K562 (cell line): ENCODE results near the gene SMIM35. TPM values are rescaled to one million over a fixed set of nuclear protein-coding genes. Genes with fewer than 3 reads are reported as not detected.

Experiments used
- BACH1 ChIP-seq: fragments of 200-800 bp; sonication (Bioruptor generic); IDR thresholded peaks from 2 replicates; pipeline ENCODE4 v1.6.1; 2016; ENCODE audit warnings: missing genetic modification characterization, missing compliant biosample characterization
- DDX20 ChIP-seq: fragments of 450-650 bp; IDR thresholded peaks from 2 replicates; pipeline ENCODE4 v1.6.1; 2016; ENCODE audit warnings: missing genetic modification characterization, low read depth, mild to moderate bottlenecking, missing compliant biosample characterization, moderate library complexity
- HLTF ChIP-seq: fragments of 450-650 bp; IDR thresholded peaks from 2 replicates; pipeline ENCODE4 v1.6.1; 2016
- HMG20B ChIP-seq: fragments of 250-450 bp; sonication (Bioruptor Pico); IDR thresholded peaks from 2 replicates; pipeline ENCODE4 v1.5.0; 2021; ENCODE audit warnings: mild to moderate bottlenecking
- MEIS2 ChIP-seq: fragments of 450-650 bp; IDR thresholded peaks from 2 replicates; pipeline ENCODE4 v1.6.1; 2014; ENCODE audit warnings: mild to moderate bottlenecking; ENCODE audit not compliant: partially characterized antibody
- MTF1 ChIP-seq: fragments of 250-450 bp; sonication (Bioruptor Pico); IDR thresholded peaks from 2 replicates; pipeline ENCODE4 v1.9.0; 2021; ENCODE audit warnings: moderate library complexity, mild to moderate bottlenecking, inconsistent platforms, borderline replicate concordance
- NCOA4 ChIP-seq: fragments of 450-650 bp; IDR thresholded peaks from 2 replicates; pipeline ENCODE4 v1.6.1; 2018; ENCODE audit warnings: mild to moderate bottlenecking; ENCODE audit not compliant: partially characterized antibody
- PHF21A ChIP-seq: fragments of 450-650 bp; IDR thresholded peaks from 2 replicates; pipeline ENCODE4 v1.6.1; 2017; ENCODE audit warnings: low read depth, borderline replicate concordance
- RBM14 ChIP-seq: fragments of 200-400 bp; formaldehyde crosslinking; IDR thresholded peaks from 2 replicates; pipeline ENCODE4 v1.6.1; 2018; ENCODE audit warnings: low read depth, mild to moderate bottlenecking, low read length, moderate library complexity, borderline replicate concordance; ENCODE audit not compliant: insufficient read depth
- RFX1 ChIP-seq: fragments of 450-650 bp; IDR thresholded peaks from 2 replicates; pipeline ENCODE4 v1.6.1; 2016; ENCODE audit warnings: mild to moderate bottlenecking, moderate library complexity
- RFX7 ChIP-seq: fragments of 250-450 bp; sonication (Bioruptor Pico); IDR thresholded peaks from 2 replicates; pipeline ENCODE4 v1.5.1; 2021; ENCODE audit warnings: mild to moderate bottlenecking
- SMAD4 ChIP-seq: fragments of 250-450 bp; sonication (Bioruptor Pico); conservative IDR thresholded peaks from 2 replicates; pipeline ENCODE4 v1.8.0; 2021; ENCODE audit warnings: inconsistent platforms, mild to moderate bottlenecking, moderate library complexity
- ZNF121 ChIP-seq: sonication (generic); formaldehyde crosslinking; conservative IDR thresholded peaks from 2 replicates; pipeline ENCODE4 v1.8.0; 2022; ENCODE audit warnings: missing genetic modification reagents
- polyA plus RNA-seq, 8 experiments: library from polyadenylated mRNA; depleted of rRNA in 4 of 8; stranded (reverse) in 5 of 8; unstranded in 3 of 8; fragments of >200 nt; fragmentation: Nextera tagmentation in 2 of 8; fragmentation: Illumina TruSeq in 1 of 8; extraction: Ambion mirVana in 2 of 8; extraction: Trizol in 1 of 8; gene quantifications; 2 replicates each; pipeline versions ENCODE4 v1.2.1 to v1.2.3, GENCODE V29; 2011 to 2014; ENCODE audit warnings: inconsistent platforms in 1 of 8, missing spikeins in 1 of 8
- total RNA-seq, 7 experiments: library from RNA; depleted of rRNA in 6 of 7; stranded (reverse); fragments of >200 nt in 6 of 7; fragmentation: Illumina TruSeq in 2 of 7; extraction: Trizol in 2 of 7; gene quantifications; 2 replicates each; pipeline versions ENCODE4 v1.2.1 to v1.2.3, GENCODE V29; 2011 to 2021; ENCODE audit warnings: low replicate concordance in 1 of 7
- TF ChIP-seq, protein P1 (sequence below): fragments of 250-450 bp; sonication (Bioruptor Pico); IDR thresholded peaks from 2 replicates; pipeline ENCODE4 v1.5.0; 2020; ENCODE audit warnings: mild to moderate bottlenecking
- TF ChIP-seq, protein P2 (sequence below), 2 experiments: fragments of 250-450 bp in 1 of 2; fragments of 450-650 bp in 1 of 2; sonication (Bioruptor Pico) in 1 of 2; IDR thresholded peaks; 2 replicates each; pipeline versions ENCODE4 v1.6.1 to v1.8.0; 2016 to 2021; ENCODE audit warnings: mild to moderate bottlenecking in 2 of 2, moderate library complexity in 2 of 2, missing compliant biosample characterization in 1 of 2, missing genetic modification characterization in 1 of 2
- TF ChIP-seq, protein P3 (sequence below): fragments of 250-450 bp; sonication (Bioruptor Pico); IDR thresholded peaks from 2 replicates; pipeline ENCODE4 v1.9.0; 2021; ENCODE audit warnings: mild to moderate bottlenecking
- TF ChIP-seq, protein P4 (sequence below): fragments of 250-450 bp; sonication (Bioruptor Pico); IDR thresholded peaks from 2 replicates; pipeline ENCODE4 v1.8.0; 2021; ENCODE audit warnings: moderate library complexity, mild to moderate bottlenecking, inconsistent platforms
- TF ChIP-seq, protein P5 (sequence below): IDR thresholded peaks from 2 replicates; pipeline ENCODE4 v1.6.1; 2014; ENCODE audit warnings: antibody characterized with exemption
- TF ChIP-seq, protein P6 (sequence below): sonication (generic); formaldehyde crosslinking; IDR thresholded peaks from 2 replicates; pipeline ENCODE4 v1.8.0; 2023; ENCODE audit warnings: mild to moderate bottlenecking, missing genetic modification reagents
- TF ChIP-seq, protein P7 (sequence below): sonication (generic); formaldehyde crosslinking; IDR thresholded peaks from 2 replicates; pipeline ENCODE4 v1.8.0; 2022; ENCODE audit warnings: missing genetic modification reagents, mild to moderate bottlenecking, borderline replicate concordance
- TF ChIP-seq, protein P8 (sequence below): sonication (generic); formaldehyde crosslinking; IDR thresholded peaks from 2 replicates; pipeline ENCODE4 v1.9.0; 2022; ENCODE audit warnings: mild to moderate bottlenecking, missing genetic modification reagents

SMIM35 gene
- total and polyA plus RNA-seq, 9 of the 15 experiments (the other 6 are each of a cell fraction or from before 2014, with no cell fraction given): 0.03 TPM; not detected in 7

DNA sequence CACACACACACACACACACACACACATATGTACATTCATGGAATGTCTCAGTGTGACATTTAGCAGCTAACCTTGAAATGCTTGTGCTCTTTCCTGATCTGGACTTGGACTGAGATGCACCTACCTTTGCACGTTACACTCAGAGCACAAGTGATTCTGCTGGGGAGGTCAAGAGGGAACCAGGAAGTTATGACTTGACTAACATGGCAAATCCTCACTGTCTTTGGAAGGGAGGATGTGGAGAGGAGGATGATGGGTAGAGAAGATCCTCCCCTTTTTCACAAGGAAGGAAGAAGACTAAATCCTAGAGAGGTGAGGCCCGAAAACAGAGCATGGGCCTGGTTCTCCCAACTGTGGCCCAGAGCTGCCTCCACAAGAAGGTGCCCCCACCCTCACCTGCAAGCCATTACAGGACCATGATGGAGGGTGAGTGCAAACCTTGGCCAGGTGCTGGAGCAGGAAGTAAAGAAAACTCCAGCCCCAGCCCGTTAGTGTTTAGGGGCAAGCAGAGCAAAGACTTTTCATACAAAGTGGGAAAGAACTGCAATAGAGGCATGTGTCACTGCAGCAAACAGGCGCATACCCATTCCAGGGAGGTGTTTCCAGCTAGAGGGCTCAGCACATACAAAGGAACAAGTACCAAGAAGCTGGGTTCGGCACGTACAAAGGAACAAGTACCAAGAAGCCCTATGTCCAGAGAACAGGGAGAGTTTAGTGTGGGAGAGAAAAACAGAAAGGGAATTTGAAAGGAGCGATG, 39.5 kb upstream of the SMIM35 start (continued):
- TF ChIP-seq, protein P1, sequence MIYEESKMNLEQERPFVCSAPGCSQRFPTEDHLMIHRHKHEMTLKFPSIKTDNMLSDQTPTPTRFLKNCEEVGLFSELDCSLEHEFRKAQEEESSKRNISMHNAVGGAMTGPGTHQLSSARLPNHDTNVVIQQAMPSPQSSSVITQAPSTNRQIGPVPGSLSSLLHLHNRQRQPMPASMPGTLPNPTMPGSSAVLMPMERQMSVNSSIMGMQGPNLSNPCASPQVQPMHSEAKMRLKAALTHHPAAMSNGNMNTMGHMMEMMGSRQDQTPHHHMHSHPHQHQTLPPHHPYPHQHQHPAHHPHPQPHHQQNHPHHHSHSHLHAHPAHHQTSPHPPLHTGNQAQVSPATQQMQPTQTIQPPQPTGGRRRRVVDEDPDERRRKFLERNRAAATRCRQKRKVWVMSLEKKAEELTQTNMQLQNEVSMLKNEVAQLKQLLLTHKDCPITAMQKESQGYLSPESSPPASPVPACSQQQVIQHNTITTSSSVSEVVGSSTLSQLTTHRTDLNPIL: no peak
- TF ChIP-seq, protein P2, sequence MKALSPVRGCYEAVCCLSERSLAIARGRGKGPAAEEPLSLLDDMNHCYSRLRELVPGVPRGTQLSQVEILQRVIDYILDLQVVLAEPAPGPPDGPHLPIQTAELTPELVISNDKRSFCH (CRISPR knock-in tag; IDR thresholded peaks at IDR 0.05): no peak
- TF ChIP-seq, protein P2 (tag; IDR thresholded peaks at IDR 0.05): no peak
- TF ChIP-seq NCOA4: no peak
- TF ChIP-seq, protein P3, sequence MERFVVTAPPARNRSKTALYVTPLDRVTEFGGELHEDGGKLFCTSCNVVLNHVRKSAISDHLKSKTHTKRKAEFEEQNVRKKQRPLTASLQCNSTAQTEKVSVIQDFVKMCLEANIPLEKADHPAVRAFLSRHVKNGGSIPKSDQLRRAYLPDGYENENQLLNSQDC (CRISPR knock-in tag): peak; percentile 97
- TF ChIP-seq HLTF: no peak
- TF ChIP-seq, protein P4, sequence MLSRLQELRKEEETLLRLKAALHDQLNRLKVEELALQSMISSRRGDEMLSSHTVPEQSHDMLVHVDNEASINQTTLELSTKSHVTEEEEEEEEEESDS (CRISPR knock-in tag): peak; percentile 80
- no peak for TF ChIP-seq RBM14
- no peak for TF ChIP-seq BACH1
- TF ChIP-seq MTF1: no peak
- no peak for TF ChIP-seq RFX1
- TF ChIP-seq, protein P5, sequence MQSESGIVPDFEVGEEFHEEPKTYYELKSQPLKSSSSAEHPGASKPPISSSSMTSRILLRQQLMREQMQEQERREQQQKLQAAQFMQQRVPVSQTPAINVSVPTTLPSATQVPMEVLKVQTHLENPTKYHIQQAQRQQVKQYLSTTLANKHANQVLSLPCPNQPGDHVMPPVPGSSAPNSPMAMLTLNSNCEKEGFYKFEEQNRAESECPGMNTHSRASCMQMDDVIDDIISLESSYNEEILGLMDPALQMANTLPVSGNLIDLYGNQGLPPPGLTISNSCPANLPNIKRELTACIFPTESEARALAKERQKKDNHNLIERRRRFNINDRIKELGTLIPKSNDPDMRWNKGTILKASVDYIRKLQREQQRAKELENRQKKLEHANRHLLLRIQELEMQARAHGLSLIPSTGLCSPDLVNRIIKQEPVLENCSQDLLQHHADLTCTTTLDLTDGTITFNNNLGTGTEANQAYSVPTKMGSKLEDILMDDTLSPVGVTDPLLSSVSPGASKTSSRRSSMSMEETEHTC: no peak
- no peak for TF ChIP-seq SMAD4 (CRISPR knock-in tag)
- no peak for TF ChIP-seq MEIS2
- TF ChIP-seq, protein P6, sequence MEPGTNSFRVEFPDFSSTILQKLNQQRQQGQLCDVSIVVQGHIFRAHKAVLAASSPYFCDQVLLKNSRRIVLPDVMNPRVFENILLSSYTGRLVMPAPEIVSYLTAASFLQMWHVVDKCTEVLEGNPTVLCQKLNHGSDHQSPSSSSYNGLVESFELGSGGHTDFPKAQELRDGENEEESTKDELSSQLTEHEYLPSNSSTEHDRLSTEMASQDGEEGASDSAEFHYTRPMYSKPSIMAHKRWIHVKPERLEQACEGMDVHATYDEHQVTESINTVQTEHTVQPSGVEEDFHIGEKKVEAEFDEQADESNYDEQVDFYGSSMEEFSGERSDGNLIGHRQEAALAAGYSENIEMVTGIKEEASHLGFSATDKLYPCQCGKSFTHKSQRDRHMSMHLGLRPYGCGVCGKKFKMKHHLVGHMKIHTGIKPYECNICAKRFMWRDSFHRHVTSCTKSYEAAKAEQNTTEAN (CRISPR knock-in tag): no peak
- no peak for TF ChIP-seq PHF21A
- TF ChIP-seq ZNF121 (CRISPR knock-in tag): no peak
- TF ChIP-seq, protein P7, sequence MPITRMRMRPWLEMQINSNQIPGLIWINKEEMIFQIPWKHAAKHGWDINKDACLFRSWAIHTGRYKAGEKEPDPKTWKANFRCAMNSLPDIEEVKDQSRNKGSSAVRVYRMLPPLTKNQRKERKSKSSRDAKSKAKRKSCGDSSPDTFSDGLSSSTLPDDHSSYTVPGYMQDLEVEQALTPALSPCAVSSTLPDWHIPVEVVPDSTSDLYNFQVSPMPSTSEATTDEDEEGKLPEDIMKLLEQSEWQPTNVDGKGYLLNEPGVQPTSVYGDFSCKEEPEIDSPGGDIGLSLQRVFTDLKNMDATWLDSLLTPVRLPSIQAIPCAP (CRISPR knock-in tag): no peak
- no peak for TF ChIP-seq DDX20 (tag)
- TF ChIP-seq HMG20B (CRISPR knock-in tag): no peak
- TF ChIP-seq, protein P8, sequence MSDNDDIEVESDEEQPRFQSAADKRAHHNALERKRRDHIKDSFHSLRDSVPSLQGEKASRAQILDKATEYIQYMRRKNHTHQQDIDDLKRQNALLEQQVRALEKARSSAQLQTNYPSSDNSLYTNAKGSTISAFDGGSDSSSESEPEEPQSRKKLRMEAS: no peak
- no peak for TF ChIP-seq RFX7 (CRISPR knock-in tag)
